HepG2 (cell line): ENCODE measurements around the gene TTC21B. TPM values are rescaled to one million over a fixed set of nuclear protein-coding genes. Genes with fewer than 3 reads are reported as not detected.

Experiments
- ATAC-seq: fragments of 200-7000 bp; cut with Tn5 transposase; 3 replicates; pipeline ENCODE4 v1.9.1; 2020; ENCODE audit warnings: mild to moderate bottlenecking, moderate library complexity
- BruUV-seq: library from RNA; stranded (reverse); fragments of 400-500 nt; replicated peaks from 2 replicates; lab custom pipeline; 2021; lab: Mats Ljungman, UMichigan
- CTCF ChIA-PET: fragments of 300-600 bp; formaldehyde crosslinking; extraction: SDS; loops from one replicate; lab custom pipeline; 2021; ENCODE audit warnings: low total read pairs, inconsistent platforms, low intra/inter-chr PET ratio; lab: Yijun Ruan, JAX
- POLR2A ChIA-PET: fragments of 350-600 bp; sonication (Branson Sonifier 250); formaldehyde crosslinking; loops from one replicate; lab custom pipeline; 2020; ENCODE audit warnings: antibody characterized with exemption, inconsistent platforms; lab: Yijun Ruan, JAX
- DNase-seq: peaks from one replicate; pipeline ENCODE4 v3.0.0-alpha.2; 2015; ENCODE audit warnings: low spot score
- FAIRE-seq: peaks from 3 replicates; lab custom pipeline; 2011; peaks lifted over from hg19 to GRCh38; lab: Jason Lieb, UNC
- H2AFZ ChIP-seq: one replicate; pipeline ENCODE4 v1.6.1; 2011; ENCODE audit warnings: low read length, inconsistent platforms
- H3K27ac ChIP-seq: fragments of 300-600 bp; 3 replicates; pipeline ENCODE4 v1.8.0; 2011; ENCODE audit warnings: mixed run types, mild to moderate bottlenecking, mixed read lengths, low read length, inconsistent platforms; ENCODE audit not compliant: insufficient read depth; ENCODE audit errors: extremely low read length
- H3K27me3 ChIP-seq, 2 experiments: fragments of 200-600 bp in 1 of 2; 2 replicates in 1 of 2; 3 replicates in 1 of 2; pipeline versions ENCODE4 v1.6.0 to v1.8.0; 2011; ENCODE audit warnings: low read length in 2 of 2, mild to moderate bottlenecking in 2 of 2, moderate library complexity in 2 of 2, inconsistent platforms in 1 of 2; ENCODE audit not compliant: insufficient read depth in 2 of 2, control insufficient read depth in 1 of 2
- H3K36me3 ChIP-seq, 2 experiments: fragments of 200-600 bp in 1 of 2; replicated peaks in 1 of 2; 2 replicates in 1 of 2; 3 replicates in 1 of 2; pipeline versions ENCODE4 v1.5.1 to v1.8.0; 2011; ENCODE audit warnings: low read length in 2 of 2, inconsistent platforms in 1 of 2; ENCODE audit not compliant: insufficient read depth in 2 of 2, control insufficient read depth in 1 of 2
- H3K4me1 ChIP-seq: 2 replicates; pipeline ENCODE4 v1.5.1; 2012; ENCODE audit warnings: low read length, inconsistent platforms; ENCODE audit not compliant: insufficient read depth
- H3K4me2 ChIP-seq: 2 replicates; pipeline ENCODE4 v1.6.0; 2011; ENCODE audit warnings: low read depth, low read length, inconsistent platforms
- H3K4me3 ChIP-seq, 3 experiments: fragments of 200-600 bp in 1 of 3; sonication (generic), shearing (Covaris generic) in 1 of 3; replicated peaks in 1 of 3; 2 replicates each; pipeline ENCODE4 v1.5.1; 2011 to 2016; ENCODE audit warnings: low read length in 3 of 3, inconsistent platforms in 2 of 3, low read depth in 2 of 3, mild to moderate bottlenecking in 2 of 3, control low read depth in 1 of 3, mixed read lengths in 1 of 3; ENCODE audit not compliant: insufficient read depth in 1 of 3
- H3K79me2 ChIP-seq: one replicate; pipeline ENCODE4 v1.6.1; 2011; ENCODE audit warnings: low read length, inconsistent platforms; ENCODE audit not compliant: insufficient read depth
- H3K9ac ChIP-seq: 2 replicates; pipeline ENCODE4 v1.6.0; 2011; ENCODE audit warnings: mild to moderate bottlenecking, low read depth, low read length, inconsistent platforms; ENCODE audit not compliant: insufficient read depth
- H3K9me3 ChIP-seq: 2 replicates; pipeline ENCODE4 v1.5.1; 2012; ENCODE audit warnings: mild to moderate bottlenecking, low read length
- H4K20me1 ChIP-seq: 2 replicates; pipeline ENCODE4 v1.6.0; 2011; ENCODE audit warnings: inconsistent platforms, mild to moderate bottlenecking, low read length, moderate library complexity; ENCODE audit not compliant: insufficient read depth
- MAFF ChIP-seq: IDR thresholded peaks from 2 replicates; pipeline ENCODE4 v1.6.1; 2011; ENCODE audit warnings: low read depth, low read length, improper control_type of control experiment
- MAFK ChIP-seq, 2 experiments: IDR thresholded peaks in 1 of 2; conservative IDR thresholded peaks in 1 of 2; 2 replicates each; pipeline ENCODE4 v1.6.1; 2011; ENCODE audit warnings: improper control_type of control experiment in 2 of 2, low read length in 2 of 2
- RBFOX2 ChIP-seq: fragments of 200-400 bp; formaldehyde crosslinking; IDR thresholded peaks from 2 replicates; pipeline ENCODE4 v1.6.1; 2017; ENCODE audit warnings: low read depth, mild to moderate bottlenecking, low read length
- WGBS: methylation state at CpG from one replicate; pipeline ENCODE4 v1.1.6; 2017; ENCODE audit warnings: low lambda C conversion rate; 5-methylcytosine and 5-hydroxymethylcytosine counted together
- in situ Hi-C: cut with HindIII; loops from 2 replicates; pipeline ENCODE4 v1.10.0; 2017; ENCODE audit warnings: low pct_unique_long_range_greater_than_20kb; ENCODE audit not compliant: extremely low pct_ligation_motif_present
- intact Hi-C: fragments of 100-400 bp; cut with micrococcal nuclease; formaldehyde crosslinking; loops from one replicate; pipeline ENCODE4 v1.10.0; 2022; ENCODE audit not compliant: unreplicated experiment
- polyA plus RNA-seq, 8 experiments: library from polyadenylated mRNA; depleted of rRNA in 3 of 8; stranded (reverse) in 7 of 8; unstranded in 1 of 8; fragments of >200 nt; fragmentation: Illumina TruSeq in 4 of 8; extraction: Trizol in 4 of 8; gene quantifications; 2 replicates each; pipeline versions ENCODE4 v1.2.1 to v1.2.3, GENCODE V29; 2011 to 2016; ENCODE audit warnings: low read depth in 4 of 8, missing spikeins in 1 of 8, mixed read lengths in 1 of 8; ENCODE audit not compliant: insufficient read depth in 1 of 8
- total RNA-seq, 5 experiments: library from RNA; depleted of rRNA; stranded (reverse); fragments of >200 nt; fragmentation: Illumina TruSeq; extraction: Trizol; gene quantifications; 2 replicates each; pipeline ENCODE4 v1.2.3, GENCODE V29; 2016; ENCODE audit warnings: low read depth in 1 of 5
- TF ChIP-seq, protein P1 (sequence below): sonication (generic); formaldehyde crosslinking; IDR thresholded peaks from 2 replicates; pipeline ENCODE4 v1.4.0; 2020; ENCODE audit warnings: missing genetic modification reagents, borderline replicate concordance
- TF ChIP-seq, protein P2 (sequence below): sonication (generic); formaldehyde crosslinking; IDR thresholded peaks from 2 replicates; pipeline ENCODE4 v1.8.0; 2022; ENCODE audit warnings: mild to moderate bottlenecking, missing genetic modification reagents, borderline replicate concordance
- TF ChIP-seq, protein P3 (sequence below): sonication (generic); formaldehyde crosslinking; IDR thresholded peaks from 2 replicates; pipeline ENCODE4 v1.4.0; 2020; ENCODE audit warnings: low read depth, mild to moderate bottlenecking, missing genetic modification reagents
- TF ChIP-seq, protein P4 (sequence below): sonication (generic); formaldehyde crosslinking; IDR thresholded peaks from 2 replicates; pipeline ENCODE4 v1.5.0; 2020; ENCODE audit warnings: missing genetic modification reagents
- TF ChIP-seq, protein P5 (sequence below): IDR thresholded peaks from 2 replicates; pipeline ENCODE4 v1.6.1; 2016; ENCODE audit warnings: missing biosample characterization, missing genetic modification reagents, low read depth

Gene TTC21B
- total and polyA plus RNA-seq, 2 of the 13 experiments (the other 11 are each of a cell fraction or from before 2014, with no cell fraction given), result 39.1 to 67.1 TPM

DNA sequence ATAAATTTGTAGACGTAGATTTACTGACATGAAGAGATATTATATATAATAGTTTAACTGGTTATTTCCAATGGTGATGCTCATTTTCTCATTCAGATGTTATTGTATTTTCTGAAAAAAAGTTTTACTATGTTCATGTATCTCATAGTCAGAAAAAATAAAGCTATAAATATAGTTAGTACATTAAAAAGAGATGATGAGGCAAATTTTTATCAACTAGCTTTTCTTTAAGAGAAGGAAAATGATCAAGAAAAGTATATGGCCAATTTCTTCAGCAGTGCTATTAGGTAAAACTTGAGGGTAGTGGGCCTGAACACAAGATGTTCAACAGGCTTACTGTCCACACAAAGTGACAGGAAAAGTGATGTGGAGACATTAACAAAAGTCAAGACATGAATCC lies 11.7 kb downstream of the TTC21B start:
- POLR2A ChIA-PET, result no interaction called here

DNA sequence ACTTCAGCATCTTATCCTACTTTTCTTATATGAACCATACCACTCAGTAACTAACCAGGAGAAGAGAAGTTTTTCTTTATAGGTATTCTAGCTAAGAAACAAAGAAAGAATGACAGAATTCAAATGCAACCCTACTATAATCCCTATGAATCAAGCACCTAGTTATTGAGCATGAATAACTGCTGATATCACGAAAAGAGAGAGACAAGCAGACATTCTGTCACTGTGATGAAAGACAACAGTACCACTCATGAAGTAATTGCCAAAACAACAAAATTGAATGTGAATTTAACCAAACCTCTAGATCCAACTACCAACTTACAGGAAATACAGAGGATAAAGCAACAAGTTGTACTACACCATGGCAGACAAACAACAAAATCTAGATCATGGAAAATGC lies 15.3 kb downstream of the TTC21B start:
- H3K27ac ChIP-seq, result no peak overlapping the region
- H3K4me3 ChIP-seq, result no peak overlapping the region
- H3K36me3 ChIP-seq, result peaks cover 23 to 81% of the 10 kb centered on the region in 2 experiments
- CTCF ChIA-PET, result no interaction called here
- DNase-seq, result no peak
- TF ChIP-seq MAFK (conservative IDR thresholded peaks at IDR 0.05 in 1 of 2, IDR thresholded peaks at IDR 0.05 in 1 of 2; ENCODE audit: low read length in 2 of 2) (peak; percentile 60 to 74; a peak in 3 of 4 replicates), MAFF (peak; percentile 51; the same call in 1 of the 2 replicates)
- TF ChIP-seq, protein P1, sequence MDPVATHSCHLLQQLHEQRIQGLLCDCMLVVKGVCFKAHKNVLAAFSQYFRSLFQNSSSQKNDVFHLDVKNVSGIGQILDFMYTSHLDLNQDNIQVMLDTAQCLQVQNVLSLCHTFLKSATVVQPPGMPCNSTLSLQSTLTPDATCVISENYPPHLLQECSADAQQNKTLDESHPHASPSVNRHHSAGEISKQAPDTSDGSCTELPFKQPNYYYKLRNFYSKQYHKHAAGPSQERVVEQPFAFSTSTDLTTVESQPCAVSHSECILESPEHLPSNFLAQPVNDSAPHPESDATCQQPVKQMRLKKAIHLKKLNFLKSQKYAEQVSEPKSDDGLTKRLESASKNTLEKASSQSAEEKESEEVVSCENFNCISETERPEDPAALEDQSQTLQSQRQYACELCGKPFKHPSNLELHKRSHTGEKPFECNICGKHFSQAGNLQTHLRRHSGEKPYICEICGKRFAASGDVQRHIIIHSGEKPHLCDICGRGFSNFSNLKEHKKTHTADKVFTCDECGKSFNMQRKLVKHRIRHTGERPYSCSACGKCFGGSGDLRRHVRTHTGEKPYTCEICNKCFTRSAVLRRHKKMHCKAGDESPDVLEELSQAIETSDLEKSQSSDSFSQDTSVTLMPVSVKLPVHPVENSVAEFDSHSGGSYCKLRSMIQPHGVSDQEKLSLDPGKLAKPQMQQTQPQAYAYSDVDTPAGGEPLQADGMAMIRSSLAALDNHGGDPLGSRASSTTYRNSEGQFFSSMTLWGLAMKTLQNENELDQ (CRISPR knock-in tag), result no peak
- TF ChIP-seq, protein P2, sequence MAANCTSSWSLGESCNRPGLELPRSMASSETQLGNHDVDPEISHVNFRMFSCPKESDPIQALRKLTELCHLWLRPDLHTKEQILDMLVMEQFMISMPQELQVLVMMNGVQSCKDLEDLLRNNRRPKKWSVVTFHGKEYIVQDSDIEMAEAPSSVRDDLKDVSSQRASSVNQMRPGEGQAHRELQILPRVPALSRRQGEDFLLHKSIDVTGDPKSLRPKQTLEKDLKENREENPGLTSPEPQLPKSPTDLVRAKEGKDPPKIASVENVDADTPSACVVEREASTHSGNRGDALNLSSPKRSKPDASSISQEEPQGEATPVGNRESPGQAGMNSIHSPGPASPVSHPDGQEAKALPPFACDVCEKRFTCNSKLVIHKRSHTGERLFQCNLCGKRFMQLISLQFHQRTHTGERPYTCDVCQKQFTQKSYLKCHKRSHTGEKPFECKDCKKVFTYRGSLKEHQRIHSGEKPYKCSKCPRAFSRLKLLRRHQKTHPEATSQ, result no peak
- TF ChIP-seq, protein P3, sequence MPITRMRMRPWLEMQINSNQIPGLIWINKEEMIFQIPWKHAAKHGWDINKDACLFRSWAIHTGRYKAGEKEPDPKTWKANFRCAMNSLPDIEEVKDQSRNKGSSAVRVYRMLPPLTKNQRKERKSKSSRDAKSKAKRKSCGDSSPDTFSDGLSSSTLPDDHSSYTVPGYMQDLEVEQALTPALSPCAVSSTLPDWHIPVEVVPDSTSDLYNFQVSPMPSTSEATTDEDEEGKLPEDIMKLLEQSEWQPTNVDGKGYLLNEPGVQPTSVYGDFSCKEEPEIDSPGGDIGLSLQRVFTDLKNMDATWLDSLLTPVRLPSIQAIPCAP (CRISPR knock-in tag), result no peak
- TF ChIP-seq, protein P4, sequence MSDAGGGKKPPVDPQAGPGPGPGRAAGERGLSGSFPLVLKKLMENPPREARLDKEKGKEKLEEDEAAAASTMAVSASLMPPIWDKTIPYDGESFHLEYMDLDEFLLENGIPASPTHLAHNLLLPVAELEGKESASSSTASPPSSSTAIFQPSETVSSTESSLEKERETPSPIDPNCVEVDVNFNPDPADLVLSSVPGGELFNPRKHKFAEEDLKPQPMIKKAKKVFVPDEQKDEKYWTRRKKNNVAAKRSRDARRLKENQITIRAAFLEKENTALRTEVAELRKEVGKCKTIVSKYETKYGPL (CRISPR knock-in tag), result no peak
- TF ChIP-seq, all 625 proteins: peak for 2
- H4K20me1 ChIP-seq, result 0 out of 2 replicates have a peak, but pooled peaks cover 4% of the 10 kb centered on the region
- H3K79me2 ChIP-seq, result peaks cover 3% of the 10 kb centered on the region
- ATAC-seq (no peak), FAIRE-seq (no peak)
- no peak overlapping the region for H2AFZ ChIP-seq
- intact Hi-C loops (no loop called here), in situ Hi-C loops (no loop called here)
- no peak overlapping the region for H3K9ac ChIP-seq
- 95% methylated on average over 1 of the region's 1 CpG for WGBS
- no peaks in the 10 kb centered on the region for H3K4me1 ChIP-seq
- no peak overlapping the region for H3K4me2 ChIP-seq
- BruUV-seq, result no TSS peak
- no peaks in the 10 kb centered on the region for H3K27me3 ChIP-seq
- POLR2A ChIA-PET, result interaction anchor here (1.6 kb wide), 1 partner anchor 15 kb away, joined by 8 read pairs; the partner anchor contains the start of gene TTC21B
- no peaks in the 10 kb centered on the region for H3K9me3 ChIP-seq

More for the DNA sequence above, 11.7 kb downstream of the TTC21B start:
- Histone ChIP-seq H3K27me3 (no peaks in the 10 kb centered on the region), H3K4me3 (no peak overlapping the region), H3K36me3 (peaks cover 19 to 82% of the 10 kb centered on the region in 2 experiments), H3K4me2 (no peak overlapping the region), H3K9ac (no peak overlapping the region), H3K79me2 (peaks cover 3% of the 10 kb centered on the region), H4K20me1 (0 out of 2 replicates have a peak, but pooled peaks cover 4% of the 10 kb centered on the region), H3K27ac (no peak overlapping the region), H2AFZ (no peak overlapping the region), H3K4me1 (peaks cover 10% of the 10 kb centered on the region), H3K9me3 (no peaks in the 10 kb centered on the region)
- intact Hi-C loops, result no loop called here
- in situ Hi-C loops, result no loop called here
- FAIRE-seq, result no peak
- DNase-seq, result no peak
- WGBS, result 94% methylated on average over 1 of the region's 1 CpG
- BruUV-seq, result no TSS peak
- no peak for ATAC-seq
- TF ChIP-seq MAFK (conservative IDR thresholded peaks at IDR 0.05 in 1 of 2, IDR thresholded peaks at IDR 0.05 in 1 of 2; ENCODE audit: low read length in 2 of 2), result peak in 1 of 2 experiments; percentile 53; a peak in 2 of 4 replicates
- TF ChIP-seq, protein P5, sequence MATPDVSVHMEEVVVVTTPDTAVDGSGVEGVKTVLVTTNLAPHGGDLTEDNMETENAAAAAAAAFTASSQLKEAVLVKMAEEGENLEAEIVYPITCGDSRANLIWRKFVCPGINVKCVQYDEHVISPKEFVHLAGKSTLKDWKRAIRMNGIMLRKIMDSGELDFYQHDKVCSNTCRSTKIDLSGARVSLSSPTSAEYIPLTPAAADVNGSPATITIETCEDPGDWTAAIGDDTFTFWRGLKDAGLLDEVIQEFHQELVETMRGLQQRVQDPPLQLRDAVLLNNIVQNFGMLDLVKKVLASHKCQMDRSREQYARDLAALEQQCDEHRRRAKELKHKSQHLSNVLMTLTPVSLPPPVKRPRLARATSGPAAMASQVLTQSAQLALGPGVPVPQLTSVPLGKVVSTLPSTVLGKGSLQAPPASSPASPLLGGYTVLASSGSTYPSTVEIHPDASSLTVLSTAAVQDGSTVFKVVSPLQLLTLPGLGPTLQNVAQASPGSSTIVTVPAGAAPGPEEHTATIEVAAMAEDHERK, result no peak
- TF ChIP-seq MAFF, result 0 out of 2 replicates have a peak, but pooled peaks have one; percentile 0
- peak; percentile 34; the same call in 1 of the 2 replicates for TF ChIP-seq RBFOX2
- CTCF ChIA-PET, result no interaction called here
